ENCODE results near the gene EXOC6.
A peak's percentile ranks its signal among the peaks of the same experiment; 100 is the strongest.

The EXOC6 gene, protein sequence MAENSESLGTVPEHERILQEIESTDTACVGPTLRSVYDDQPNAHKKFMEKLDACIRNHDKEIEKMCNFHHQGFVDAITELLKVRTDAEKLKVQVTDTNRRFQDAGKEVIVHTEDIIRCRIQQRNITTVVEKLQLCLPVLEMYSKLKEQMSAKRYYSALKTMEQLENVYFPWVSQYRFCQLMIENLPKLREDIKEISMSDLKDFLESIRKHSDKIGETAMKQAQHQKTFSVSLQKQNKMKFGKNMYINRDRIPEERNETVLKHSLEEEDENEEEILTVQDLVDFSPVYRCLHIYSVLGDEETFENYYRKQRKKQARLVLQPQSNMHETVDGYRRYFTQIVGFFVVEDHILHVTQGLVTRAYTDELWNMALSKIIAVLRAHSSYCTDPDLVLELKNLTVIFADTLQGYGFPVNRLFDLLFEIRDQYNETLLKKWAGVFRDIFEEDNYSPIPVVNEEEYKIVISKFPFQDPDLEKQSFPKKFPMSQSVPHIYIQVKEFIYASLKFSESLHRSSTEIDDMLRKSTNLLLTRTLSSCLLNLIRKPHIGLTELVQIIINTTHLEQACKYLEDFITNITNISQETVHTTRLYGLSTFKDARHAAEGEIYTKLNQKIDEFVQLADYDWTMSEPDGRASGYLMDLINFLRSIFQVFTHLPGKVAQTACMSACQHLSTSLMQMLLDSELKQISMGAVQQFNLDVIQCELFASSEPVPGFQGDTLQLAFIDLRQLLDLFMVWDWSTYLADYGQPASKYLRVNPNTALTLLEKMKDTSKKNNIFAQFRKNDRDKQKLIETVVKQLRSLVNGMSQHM

DNA sequence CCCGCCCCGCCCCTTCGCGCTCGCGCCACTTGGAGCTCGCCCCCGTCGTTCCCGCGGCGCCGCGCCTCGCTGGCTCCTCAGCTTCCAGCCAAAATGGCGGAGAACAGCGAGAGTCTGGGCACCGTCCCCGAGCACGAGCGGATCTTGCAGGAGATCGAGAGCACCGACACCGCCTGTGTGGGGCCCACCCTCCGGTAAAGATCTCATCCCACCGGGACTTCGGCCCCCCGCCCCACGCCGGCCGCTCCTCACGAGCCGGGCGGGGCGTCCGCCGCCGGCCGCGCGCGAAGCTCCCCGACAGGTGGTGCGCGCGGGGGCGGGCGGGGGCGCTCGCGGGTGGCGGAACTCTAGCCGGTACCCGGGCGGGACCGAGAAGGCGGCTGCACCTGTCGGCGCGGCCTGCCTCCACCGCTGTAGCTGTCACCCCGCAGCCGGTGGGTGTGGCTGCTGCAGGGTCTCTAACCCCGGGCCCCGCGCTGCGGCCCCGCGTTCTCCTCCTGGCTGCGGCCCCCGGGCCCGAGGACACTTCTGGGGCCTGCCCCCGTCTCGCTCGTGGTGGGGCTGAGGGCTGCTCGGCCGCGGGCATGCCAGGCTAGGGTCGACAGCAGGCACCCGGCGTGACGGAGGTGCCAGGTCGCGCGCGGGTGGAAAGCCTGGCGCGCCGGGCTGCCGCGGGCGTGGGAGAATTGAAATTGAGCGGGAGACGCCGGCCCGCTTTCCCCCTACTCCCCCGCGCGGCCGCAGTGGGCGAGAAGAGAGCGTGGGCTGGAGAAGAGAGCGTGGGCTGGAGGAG is at the start of gene EXOC6:
Gene EXOC6 (plus strand): TSS at position 80 of the 793 bp plus-strand sequence. CDS start 14 bp downstream, at position 94.
- H3K27ac ChIP-seq: peak within 1 kb of the TSS; percentile 79
- TF ChIP-seq ZFX (IDR thresholded peaks at IDR 0.05; ENCODE audit: borderline replicate concordance): no peak
- TF ChIP-seq, protein P1, sequence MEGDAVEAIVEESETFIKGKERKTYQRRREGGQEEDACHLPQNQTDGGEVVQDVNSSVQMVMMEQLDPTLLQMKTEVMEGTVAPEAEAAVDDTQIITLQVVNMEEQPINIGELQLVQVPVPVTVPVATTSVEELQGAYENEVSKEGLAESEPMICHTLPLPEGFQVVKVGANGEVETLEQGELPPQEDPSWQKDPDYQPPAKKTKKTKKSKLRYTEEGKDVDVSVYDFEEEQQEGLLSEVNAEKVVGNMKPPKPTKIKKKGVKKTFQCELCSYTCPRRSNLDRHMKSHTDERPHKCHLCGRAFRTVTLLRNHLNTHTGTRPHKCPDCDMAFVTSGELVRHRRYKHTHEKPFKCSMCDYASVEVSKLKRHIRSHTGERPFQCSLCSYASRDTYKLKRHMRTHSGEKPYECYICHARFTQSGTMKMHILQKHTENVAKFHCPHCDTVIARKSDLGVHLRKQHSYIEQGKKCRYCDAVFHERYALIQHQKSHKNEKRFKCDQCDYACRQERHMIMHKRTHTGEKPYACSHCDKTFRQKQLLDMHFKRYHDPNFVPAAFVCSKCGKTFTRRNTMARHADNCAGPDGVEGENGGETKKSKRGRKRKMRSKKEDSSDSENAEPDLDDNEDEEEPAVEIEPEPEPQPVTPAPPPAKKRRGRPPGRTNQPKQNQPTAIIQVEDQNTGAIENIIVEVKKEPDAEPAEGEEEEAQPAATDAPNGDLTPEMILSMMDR (IDR thresholded peaks at IDR 0.05): peak; percentile 57

DNA sequence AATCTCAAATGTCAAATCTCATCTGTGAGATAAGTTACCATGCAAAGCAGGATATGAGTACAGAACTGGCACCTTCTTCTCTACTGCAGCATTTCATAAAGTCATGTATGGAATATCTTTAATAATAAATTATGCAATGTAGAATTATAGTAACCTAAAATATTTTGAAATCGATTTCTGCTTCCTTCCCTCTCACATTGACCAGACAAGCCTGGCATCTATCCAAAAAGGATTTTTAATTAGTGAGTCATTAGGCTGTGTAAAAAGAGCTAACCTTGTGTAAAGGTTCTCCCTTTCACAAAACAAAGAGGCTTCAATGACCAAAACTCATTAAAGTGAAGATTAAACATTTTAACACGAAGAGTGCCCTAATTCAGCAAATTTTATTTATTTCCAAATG is 48.8 kb upstream of the EXOC6 start:
- no peak overlapping the region for H3K27ac ChIP-seq
- TF ChIP-seq ZFX (IDR thresholded peaks at IDR 0.05; ENCODE audit: borderline replicate concordance): no peak
- TF ChIP-seq, protein P1 (IDR thresholded peaks at IDR 0.05): no peak

DNA sequence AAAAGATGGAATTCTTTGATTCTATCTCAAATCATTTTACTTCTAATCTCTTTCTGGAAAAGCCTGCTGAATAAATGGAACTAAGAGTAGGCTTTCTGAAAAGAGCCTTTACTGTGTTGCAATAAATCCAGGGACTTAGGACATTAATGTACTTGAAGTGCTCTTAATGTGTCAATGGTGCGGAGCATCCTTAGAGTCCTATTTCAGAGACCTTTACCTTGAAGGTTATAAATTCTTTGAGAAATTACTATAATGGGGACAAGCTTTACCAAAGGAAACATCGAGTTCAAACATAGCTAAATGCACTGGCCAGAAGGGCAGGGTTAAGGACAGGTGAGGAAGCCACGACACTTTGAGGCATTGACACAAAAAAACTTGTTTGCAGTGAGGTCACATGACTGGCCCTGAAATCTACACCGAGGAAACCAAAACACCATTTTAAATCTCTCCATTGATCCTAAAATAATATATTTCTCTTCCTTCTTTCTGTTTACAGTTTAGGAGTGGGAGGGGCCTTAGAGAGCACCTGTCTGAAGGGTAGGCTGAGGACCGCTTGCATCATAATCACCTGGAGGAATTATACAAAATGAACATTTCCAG is 48.1 kb upstream of the EXOC6 start:
- no peak for TF ChIP-seq ZFX (IDR thresholded peaks at IDR 0.05; ENCODE audit: borderline replicate concordance)
- TF ChIP-seq, protein P1 (IDR thresholded peaks at IDR 0.05): no peak
- no peak overlapping the region for H3K27ac ChIP-seq

DNA sequence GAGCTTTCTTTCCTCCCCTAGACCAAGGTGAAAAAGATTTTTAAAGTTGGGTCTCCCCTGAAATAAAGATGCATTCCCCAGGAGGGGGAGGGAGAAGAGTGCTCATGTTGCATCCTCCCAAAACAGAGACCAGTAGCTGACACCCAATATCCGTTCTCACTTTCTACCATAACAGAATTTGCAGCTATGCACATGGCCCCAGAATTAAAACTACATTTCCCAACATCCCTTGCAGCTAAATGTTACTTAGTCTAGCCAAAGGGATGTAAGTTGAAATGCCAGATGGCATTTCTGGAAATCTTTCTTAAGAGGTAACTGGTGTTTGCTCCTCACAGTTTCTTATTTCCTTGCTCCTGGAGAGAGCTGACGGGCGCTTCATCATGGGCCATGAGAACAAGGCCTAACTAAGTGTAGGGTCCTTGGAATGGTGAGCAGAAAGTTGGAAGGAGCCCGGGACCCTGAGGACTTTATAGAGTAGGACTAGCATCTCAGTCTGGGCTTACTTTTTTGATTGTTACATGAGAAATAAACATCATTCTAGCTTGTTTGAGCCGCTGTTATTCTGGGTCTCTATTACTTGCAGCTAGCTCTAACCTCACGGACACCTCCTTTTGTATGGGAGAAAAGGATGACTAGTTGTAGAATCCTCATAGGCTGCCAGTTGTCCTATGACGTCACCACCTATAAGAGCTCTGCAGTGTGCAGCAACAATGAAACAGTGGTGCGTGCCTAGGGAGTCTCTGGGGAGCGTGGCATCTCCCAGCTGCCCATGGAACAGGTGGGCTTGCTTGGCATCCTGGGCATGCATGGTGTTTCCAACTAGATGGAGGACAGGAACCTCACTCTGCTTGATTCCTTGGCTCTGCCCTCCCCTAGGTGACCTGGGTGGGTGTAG is 46.1 kb upstream of the EXOC6 start:
- H3K27ac ChIP-seq: no peak overlapping the region
- TF ChIP-seq, protein P1 (IDR thresholded peaks at IDR 0.05): no peak
- no peak for TF ChIP-seq ZFX (IDR thresholded peaks at IDR 0.05; ENCODE audit: borderline replicate concordance)

DNA sequence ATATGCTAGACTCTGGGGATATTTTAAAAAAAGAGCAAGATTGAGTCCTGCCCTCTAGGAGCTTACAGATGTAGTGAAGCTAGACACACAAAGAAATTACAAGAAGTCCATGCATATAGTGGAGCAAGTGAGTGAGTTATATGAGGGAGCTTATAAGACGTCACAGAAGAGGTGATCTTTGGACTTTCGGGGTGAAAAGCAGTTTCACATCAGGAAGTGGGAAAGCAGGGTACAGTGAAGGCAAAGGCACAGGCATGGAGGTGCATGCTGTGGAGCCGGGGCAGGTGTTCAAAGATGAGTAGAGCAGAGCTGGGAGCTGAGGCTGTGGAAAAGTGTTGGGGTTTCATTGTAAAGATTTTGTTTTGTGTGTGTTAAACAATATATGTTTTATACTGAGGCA is 38.5 kb upstream of the EXOC6 start:
- H3K27ac ChIP-seq: no peak overlapping the region
- TF ChIP-seq ZFX (IDR thresholded peaks at IDR 0.05; ENCODE audit: borderline replicate concordance): no peak
- TF ChIP-seq, protein P1 (IDR thresholded peaks at IDR 0.05): no peak

DNA sequence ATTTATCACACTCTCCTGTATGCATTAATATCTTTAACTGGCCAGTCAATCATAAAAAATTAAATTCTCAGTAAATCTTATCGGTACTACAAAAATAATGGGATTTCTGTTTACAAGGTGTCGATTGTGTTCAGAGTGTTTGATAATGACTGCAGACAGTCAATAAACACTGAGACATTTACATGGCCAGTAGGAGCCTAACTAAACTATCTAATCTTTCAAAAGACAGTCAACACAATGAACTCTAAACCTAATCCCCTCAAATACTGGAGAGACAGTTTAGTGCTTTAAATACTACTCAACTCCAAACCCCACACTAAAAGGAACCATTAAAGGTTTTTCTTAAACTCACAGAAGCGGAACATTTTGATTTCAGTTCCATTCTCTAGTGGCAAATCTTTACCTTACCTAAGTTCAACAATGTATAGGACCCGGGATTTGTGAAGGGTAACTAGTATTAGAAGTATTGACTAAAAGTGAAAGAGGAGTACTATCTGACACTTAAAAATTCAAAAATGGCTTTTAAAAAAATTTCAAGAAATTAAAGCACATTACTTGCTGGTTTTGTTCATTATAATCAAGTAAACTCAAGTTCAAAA is 37.3 kb upstream of the EXOC6 start:
- no peak overlapping the region for H3K27ac ChIP-seq
- no peak for TF ChIP-seq ZFX (IDR thresholded peaks at IDR 0.05; ENCODE audit: borderline replicate concordance)
- TF ChIP-seq, protein P1 (IDR thresholded peaks at IDR 0.05): no peak

All from 22Rv1 (cell line).